ENCODE measurements around the gene ABCC2.
"Not testable (repeated sequence)": the region's sequence is repeated elsewhere in the genome, so short reads cannot be mapped to it uniquely, and the experiment has no call there.

The ABCC2 gene

GRCh38 chr10:99782447-99783286, at the start of gene ABCC2:
Gene ABCC2 (plus strand): TSS chr10:99782640. CDS start chr10:99782845, 205 bp downstream.
- DNase-seq, result no peak

- no peak for DNase-seq
Observed at GRCh38 chr10:99733366-99733765, 49.1 kb upstream of the ABCC2 start.

- not testable (repeated sequence) for DNase-seq
Observed at GRCh38 chr10:99734111-99734510, 48.3 kb upstream of the ABCC2 start.

GRCh38 chr10:99740260-99740659, 42.2 kb upstream of the ABCC2 start:
- no peak for DNase-seq

DNA sequence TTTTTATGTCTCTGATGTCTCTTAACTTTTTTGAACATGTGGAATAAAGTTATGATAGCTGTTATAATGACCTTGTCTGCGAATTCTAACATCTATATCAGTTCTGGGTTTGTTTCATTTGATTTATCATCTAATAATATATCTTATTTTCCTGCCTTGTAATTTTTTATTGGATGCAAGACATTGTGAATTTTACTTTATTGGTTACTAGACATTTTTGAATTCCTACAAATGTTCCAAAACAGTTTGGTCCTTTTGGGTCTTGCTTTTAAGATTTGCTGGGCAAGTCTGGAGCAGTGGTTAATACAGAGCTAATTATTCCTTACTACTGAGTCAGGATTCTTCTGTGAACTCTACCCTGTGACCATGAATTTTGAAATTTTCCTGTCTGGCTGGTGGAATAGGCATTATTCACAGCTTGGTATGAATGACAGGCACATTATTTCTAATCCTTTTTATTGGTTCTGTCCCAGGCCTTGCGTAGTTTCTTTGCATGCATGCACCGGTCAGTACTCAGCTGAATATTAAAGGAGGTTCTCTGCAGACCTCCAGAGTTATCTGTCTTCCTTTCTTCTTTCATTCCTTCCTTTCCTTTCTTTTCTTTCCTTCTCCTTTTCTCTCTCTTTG, 41.4 kb upstream of the ABCC2 start:
- no peak for DNase-seq

DNA sequence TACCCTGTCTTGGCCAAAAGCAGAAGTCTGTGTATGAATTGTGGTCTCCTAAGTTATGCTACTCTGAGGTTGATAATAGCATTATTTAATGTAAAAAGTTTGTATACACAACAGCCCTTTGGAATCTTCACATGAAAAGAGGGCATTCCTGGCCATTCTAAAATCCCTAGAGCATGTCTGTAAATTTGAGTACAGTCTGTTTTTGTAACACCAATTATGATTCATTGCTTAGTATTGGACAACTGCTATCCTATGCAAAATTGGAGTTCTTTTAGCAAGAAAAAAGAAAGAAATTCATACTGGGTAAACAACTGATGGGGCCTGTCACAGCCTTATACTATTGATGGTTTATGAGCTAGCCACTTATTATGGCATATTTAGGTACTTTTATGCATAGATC, 40.2 kb upstream of the ABCC2 start:
- peak; percentile 13 for DNase-seq

DNA sequence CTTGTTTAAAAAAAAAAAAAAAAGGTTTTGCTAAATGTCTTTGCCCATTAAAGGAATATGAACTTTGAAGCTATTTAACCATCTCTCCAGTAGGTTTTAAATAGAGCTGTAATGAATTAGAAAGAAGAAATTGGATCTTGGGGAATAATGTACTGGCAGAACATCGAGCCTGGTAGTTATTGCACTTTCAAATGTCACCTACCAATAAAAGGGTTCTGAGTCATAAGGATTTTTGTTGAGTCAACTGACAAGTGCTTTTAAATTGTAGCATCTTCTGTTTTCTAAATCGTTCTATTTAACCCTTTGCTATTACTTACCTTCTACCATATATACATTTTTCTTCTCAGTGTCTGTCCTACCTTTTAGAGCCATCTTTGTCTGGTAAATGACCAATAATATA, 39.7 kb upstream of the ABCC2 start:
- no peak for DNase-seq

DNA sequence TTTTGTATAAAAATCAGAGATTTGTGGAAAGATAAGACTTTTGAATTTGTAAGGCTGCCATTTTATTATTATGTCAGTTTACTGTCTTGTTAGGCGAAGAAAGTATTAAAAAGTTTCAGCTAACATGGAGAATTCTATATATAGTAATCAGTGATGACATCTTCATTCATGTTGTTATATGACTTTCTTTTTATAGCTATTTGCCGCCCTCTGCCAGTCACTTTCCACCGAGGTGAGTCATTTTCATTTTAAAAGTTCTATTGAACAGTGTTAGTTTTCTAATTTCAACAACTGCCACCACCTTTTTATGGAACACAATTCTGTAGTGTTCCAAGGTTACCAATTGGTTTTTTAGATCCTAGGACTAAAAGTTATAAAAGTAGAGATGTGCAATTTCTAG, 38.6 kb upstream of the ABCC2 start:
- no peak for DNase-seq

GRCh38 chr10:99746166-99746565, 36.3 kb upstream of the ABCC2 start:
- DNase-seq, result not testable (repeated sequence)

GRCh38 chr10:99748823-99749451, 33.5 kb upstream of the ABCC2 start:
- DNase-seq, result no peak

DNA sequence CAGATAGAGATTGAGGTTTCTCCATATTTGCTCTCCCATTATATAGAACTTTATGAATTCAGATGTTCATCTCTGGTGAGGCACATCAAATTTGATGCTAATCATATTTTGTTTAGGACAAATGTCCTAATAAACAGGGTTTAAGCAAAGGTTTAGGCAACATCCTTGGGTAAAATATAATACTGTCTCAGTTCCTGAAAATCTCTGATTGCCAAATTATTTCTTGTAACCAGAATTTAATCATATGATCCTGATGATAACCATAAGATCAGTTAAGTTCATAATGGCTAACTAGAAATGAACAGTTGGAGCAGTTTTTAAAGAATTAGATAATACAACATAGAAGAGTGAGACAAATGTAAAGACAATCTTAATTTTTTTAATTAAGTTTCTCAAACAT, 31.8 kb upstream of the ABCC2 start:
- DNase-seq, result no peak

DNA sequence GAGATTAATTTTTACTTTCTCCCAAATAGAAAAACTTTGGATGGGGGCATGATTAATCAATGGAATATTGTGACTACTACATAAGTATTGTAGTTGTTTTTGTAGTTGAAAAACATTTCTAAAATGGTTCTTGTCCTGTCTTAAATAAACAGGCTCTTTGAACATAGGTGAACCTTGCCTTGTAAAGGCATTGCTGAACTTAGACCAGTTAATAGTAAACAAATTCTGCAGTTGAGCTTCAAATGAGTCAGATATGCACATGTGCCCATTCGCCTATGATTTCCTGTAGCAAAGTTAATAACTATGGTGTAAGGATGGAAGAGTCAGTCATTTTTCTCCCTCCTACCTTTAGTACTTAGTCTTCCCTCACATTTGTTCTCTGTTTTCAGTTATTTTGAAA, 27.8 kb upstream of the ABCC2 start:
- no peak for DNase-seq

DNA sequence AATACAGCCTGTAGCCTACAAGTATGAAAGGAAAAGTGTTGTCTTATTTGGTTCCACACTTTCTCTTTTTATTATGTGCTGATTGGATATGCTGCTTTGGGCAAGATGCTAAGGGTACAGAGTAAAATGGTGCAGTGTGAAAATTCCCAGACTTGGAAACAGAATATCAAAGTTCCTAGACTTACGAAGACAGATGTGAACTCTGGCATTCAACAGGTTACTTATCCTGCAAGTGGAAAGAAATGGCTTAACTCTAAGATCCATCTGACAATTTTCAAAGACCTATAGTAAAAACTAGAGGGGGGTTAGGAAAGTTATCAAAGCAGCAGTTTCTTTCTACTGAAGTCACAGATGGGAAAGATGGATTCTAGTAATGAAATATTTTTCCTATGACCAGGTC, 26.3 kb upstream of the ABCC2 start:
- no peak for DNase-seq

- no peak for DNase-seq
Observed at GRCh38 chr10:99758211-99758891, 24.1 kb upstream of the ABCC2 start.

- no peak for DNase-seq
Observed at GRCh38 chr10:99760321-99760720, 22.1 kb upstream of the ABCC2 start.

DNA sequence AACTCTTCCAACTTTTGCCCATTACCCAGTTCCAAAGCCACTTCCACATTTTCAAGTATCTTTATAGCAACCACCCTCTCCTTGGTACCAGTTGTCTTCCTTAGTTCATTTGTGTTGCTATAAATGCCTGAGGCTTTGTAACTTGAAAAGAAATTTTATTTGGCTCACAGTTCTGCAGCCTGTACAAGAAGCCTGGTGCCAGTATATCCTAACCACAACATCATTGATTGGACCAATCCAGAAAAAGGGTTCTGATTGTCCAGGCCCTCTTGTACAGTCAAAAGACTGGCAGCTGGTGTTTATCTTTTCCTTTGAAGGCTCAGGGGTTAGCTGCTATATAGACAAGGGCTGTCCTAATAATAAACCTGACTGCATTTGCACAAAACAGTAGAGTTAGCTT, 21.1 kb upstream of the ABCC2 start:
- DNase-seq, result no peak

- no peak for DNase-seq
Observed at GRCh38 chr10:99765672-99766301, 16.7 kb upstream of the ABCC2 start.

- DNase-seq, result no peak
Observed at GRCh38 chr10:99766302-99766681, 16.1 kb upstream of the ABCC2 start.

DNA sequence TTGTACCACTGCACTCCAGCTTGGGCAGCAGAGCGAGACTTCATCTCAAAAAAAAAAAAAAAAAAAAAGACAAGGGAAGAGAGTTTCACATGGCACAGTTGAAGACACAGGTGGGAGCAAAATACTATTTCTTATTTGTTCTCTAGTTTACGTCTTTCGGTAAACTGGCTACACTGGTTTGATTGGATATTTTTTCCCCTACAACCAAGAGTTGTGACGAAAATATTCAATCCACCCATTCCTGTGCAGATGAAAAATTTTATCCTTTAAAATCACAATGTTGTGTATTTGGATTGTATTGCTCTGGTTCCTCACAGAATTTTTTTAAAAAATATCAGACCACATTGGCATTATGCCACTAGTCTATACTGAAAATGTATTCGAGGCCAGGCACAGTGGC, 14.5 kb upstream of the ABCC2 start:
- no peak for DNase-seq

GRCh38 chr10:99768556-99768955, 13.9 kb upstream of the ABCC2 start:
- DNase-seq, result no peak

DNA sequence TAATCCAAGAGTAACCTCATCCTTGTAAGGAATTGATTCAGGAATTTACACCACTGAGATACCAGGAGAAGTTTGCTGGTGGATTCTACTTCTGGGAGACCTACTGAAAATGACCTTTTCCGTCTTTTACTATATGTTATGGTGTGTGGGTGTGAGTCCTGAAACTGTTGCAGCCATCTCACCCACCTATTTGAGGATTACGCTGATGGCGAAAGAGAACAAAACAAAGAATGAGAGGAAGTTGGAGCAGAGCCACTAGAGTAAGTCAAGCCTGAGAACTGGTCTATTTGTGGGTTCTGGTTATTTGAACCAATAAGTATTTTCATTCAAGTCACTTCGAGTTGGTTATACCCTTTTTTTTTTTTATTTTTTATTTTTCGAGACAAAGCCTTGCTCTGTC, 12.7 kb upstream of the ABCC2 start:
- no peak for DNase-seq

DNA sequence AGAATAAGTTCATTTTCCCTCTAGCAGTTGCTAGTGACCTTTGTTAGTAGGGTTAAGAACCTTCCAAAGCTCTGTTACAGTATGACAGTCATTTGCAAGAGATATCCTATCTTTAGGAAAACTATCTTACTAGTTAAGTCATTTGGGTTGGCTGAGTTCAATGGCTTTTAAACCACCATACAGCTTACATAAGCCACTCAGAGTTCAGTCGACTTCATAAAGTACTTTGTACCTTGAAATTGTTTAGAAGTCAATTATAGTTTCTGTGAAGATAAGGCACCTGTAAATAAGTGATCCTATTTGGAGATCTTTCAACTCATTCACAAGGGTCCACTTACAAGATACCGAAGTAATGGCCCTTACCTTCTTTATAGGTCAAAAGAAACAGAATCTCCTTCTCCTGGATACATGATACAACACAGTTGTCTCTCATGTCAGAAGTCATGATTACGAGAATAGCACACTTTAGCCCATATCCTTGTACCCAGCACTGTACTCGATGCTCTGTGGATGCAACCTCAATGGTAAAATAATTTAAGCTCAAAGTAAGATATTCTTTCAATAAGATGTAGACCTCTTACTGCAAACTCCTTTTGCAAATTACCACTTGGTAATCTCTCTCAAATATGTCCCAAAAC, 11.9 kb upstream of the ABCC2 start:
- DNase-seq, result no peak

GRCh38 chr10:99775850-99776249, 6.6 kb upstream of the ABCC2 start:
- peak; percentile 91 for DNase-seq

All from kidney glomerular epithelial cell (primary cell).